AG04450 (cell line): ENCODE measurements around the gene ZFYVE28. TPM values are rescaled to one million over a fixed set of nuclear protein-coding genes. Genes with fewer than 3 reads are reported as not detected.

Experiments
- CTCF ChIA-PET: fragments of 300-600, 350-600 bp; formaldehyde crosslinking; extraction: SDS; loops from one replicate; lab custom pipeline; 2022; ENCODE audit warnings: antibody characterized with exemption, inconsistent platforms; lab: Charles Lee
- POLR2A ChIA-PET: fragments of 350-600 bp; formaldehyde crosslinking; extraction: SDS; loops from one replicate; lab custom pipeline; 2021; ENCODE audit warnings: antibody characterized with exemption, inconsistent platforms; lab: Yijun Ruan, JAX
- DNase-seq: peaks from one replicate; pipeline ENCODE4 v3.0.0-alpha.2; 2011; ENCODE audit warnings: low read depth, low spot score
- H3K27ac ChIP-seq: one replicate; pipeline ENCODE4 v1.5.1; 2012; ENCODE audit warnings: low read depth, low read length, control low read depth
- H3K27me3 ChIP-seq: one replicate; pipeline ENCODE4 v1.6.0; 2012; ENCODE audit warnings: low read length; ENCODE audit not compliant: control insufficient read depth, insufficient read depth
- H3K4me3 ChIP-seq: 2 replicates; pipeline ENCODE4 v1.5.1; 2011; ENCODE audit warnings: mild to moderate bottlenecking, low read depth, low read length, control low read depth
- H3K9me3 ChIP-seq: 2 replicates; pipeline ENCODE4 v1.5.1; 2012; ENCODE audit warnings: low read length; ENCODE audit not compliant: control insufficient read depth, insufficient read depth
- polyA plus RNA-seq: library from polyadenylated mRNA; depleted of rRNA; stranded (reverse); fragments of >200 nt; gene quantifications from 2 replicates; pipeline ENCODE4 v1.2.3, GENCODE V29; 2011
- TF ChIP-seq, protein P1 (sequence below): IDR thresholded peaks from 2 replicates; pipeline ENCODE4 v1.5.1; 2011; ENCODE audit warnings: low read depth, low read length, control low read depth, inconsistent platforms

ZFYVE28 gene
- polyA plus RNA-seq, 1 experiment = 2.2 TPM

DNA sequence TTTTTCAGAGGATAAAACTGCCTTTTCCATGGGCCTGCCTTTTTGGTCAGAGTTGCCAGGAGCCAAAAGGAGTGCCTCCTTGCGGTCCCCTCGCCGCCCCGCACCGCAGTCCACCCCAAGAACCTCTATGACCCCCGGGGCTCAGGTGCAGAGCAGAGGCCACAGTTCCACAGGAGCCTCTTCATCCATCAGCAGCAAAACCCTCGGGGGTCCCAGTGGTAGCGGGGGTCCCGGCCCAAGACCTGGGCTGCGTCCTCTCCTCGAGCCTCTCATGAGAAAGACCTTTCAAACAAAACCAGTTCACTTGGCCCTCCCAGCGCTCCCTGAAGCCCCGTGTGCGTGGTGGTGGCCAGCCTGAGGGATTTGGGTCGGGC is 16.8 kb downstream of the ZFYVE28 start:
- POLR2A ChIA-PET = interaction anchor here (0.6 to 0.7 kb wide), 2 partner anchors 139 to 319 kb away, joined by 3 to 4 read pairs; partner anchors contain the start of gene MXD4
- CTCF ChIA-PET = interaction anchor here (0.5 kb wide), 1 partner anchor 370 kb away, joined by 3 read pairs; no protein-coding TSS in a partner anchor

DNA sequence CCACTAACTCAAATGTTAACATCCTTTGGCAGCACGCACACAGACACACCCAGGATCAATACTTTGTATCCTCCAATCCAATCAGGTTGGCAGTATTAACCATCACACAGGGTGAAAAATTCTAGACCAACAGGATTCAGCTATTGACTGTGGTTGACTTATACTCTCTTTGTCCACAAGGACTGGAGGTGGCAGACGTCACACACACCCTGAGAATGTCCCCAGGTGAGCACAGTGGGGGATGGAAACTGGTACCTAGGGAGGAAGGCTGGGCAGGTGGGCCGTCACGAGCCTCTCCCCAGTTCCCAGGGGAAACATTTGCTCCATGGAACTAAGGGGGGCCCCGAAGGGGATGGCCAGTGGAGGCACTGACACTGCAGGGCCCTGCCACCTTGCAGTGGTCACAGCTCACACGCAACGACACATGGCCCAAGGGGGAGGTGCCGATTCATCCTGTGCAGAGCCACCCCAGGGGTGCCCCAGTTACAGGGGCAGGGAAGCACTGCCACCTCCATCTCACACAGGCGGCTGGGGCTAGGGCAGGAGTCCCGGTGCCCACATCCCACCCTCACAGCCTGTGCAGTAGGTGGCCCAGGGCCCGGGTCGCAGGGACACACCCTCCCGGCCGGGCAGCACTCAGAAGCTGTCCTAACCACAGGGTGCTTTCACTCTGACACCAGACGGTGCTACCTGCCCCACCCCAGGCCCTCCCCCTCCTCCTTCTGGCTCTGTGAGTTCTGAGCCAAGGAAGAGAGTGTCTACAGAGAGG is 17.4 kb downstream of the ZFYVE28 start:
- no peaks in the 10 kb centered on the region; the same call in 1 of the 2 replicates for H3K9me3 ChIP-seq
- DNase-seq = no peak
- no peak overlapping the region for H3K27ac ChIP-seq
- TF ChIP-seq, protein P1, sequence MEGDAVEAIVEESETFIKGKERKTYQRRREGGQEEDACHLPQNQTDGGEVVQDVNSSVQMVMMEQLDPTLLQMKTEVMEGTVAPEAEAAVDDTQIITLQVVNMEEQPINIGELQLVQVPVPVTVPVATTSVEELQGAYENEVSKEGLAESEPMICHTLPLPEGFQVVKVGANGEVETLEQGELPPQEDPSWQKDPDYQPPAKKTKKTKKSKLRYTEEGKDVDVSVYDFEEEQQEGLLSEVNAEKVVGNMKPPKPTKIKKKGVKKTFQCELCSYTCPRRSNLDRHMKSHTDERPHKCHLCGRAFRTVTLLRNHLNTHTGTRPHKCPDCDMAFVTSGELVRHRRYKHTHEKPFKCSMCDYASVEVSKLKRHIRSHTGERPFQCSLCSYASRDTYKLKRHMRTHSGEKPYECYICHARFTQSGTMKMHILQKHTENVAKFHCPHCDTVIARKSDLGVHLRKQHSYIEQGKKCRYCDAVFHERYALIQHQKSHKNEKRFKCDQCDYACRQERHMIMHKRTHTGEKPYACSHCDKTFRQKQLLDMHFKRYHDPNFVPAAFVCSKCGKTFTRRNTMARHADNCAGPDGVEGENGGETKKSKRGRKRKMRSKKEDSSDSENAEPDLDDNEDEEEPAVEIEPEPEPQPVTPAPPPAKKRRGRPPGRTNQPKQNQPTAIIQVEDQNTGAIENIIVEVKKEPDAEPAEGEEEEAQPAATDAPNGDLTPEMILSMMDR = no peak
- H3K4me3 ChIP-seq = no peak overlapping the region
- peaks cover 19% of the 10 kb centered on the region for H3K27me3 ChIP-seq
- CTCF ChIA-PET = interaction anchor here (0.5 kb wide), 1 partner anchor 370 kb away, joined by 3 read pairs; no protein-coding TSS in a partner anchor
- POLR2A ChIA-PET = interaction anchor here (0.6 kb wide), 1 partner anchor 139 kb away, joined by 3 read pairs; the partner anchor contains the start of gene MXD4

More for the DNA sequence above, 16.8 kb downstream of the ZFYVE28 start:
- H3K27ac ChIP-seq = no peak overlapping the region
- no peak overlapping the region for H3K4me3 ChIP-seq
- no peaks in the 10 kb centered on the region; the same call in 1 of the 2 replicates for H3K9me3 ChIP-seq
- TF ChIP-seq, protein P1 = no peak
- DNase-seq = no peak
- peaks cover 19% of the 10 kb centered on the region for H3K27me3 ChIP-seq

DNA sequence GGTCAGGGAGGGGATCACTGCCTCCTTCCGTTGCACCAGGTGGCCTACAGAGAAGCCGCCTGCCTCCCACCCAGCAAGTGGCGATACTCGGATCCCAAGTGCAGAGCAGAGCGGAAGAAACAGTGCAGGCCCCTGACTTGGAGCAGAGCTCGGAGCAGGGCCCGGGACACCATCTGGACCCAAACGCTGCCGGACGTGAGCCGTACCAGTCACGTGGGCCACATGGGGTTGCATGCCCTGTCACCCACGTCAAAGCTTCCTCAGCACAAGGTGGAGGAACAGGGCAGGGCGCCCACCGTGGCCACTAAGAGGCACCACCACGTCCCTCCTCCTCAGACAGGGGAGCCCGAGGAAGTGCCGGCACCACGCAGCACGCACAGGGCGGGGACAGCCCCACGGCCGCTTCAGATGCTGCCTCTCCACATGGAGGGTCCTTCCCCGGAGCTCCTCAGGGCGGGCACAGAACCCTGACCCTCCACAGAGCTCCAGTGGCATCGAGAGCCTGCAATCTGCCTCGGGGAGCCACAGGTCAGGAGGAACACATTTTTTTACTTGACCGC is 18.7 kb downstream of the ZFYVE28 start:
- DNase-seq = no peak
- ChIA-PET CTCF (no interaction called here), POLR2A (no interaction called here)
- peaks cover 22% of the 10 kb centered on the region for H3K27me3 ChIP-seq
- TF ChIP-seq, protein P1 = no peak
- H3K4me3 ChIP-seq = no peak overlapping the region
- H3K9me3 ChIP-seq = no peaks in the 10 kb centered on the region; the same call in 1 of the 2 replicates
- H3K27ac ChIP-seq = no peak overlapping the region

DNA sequence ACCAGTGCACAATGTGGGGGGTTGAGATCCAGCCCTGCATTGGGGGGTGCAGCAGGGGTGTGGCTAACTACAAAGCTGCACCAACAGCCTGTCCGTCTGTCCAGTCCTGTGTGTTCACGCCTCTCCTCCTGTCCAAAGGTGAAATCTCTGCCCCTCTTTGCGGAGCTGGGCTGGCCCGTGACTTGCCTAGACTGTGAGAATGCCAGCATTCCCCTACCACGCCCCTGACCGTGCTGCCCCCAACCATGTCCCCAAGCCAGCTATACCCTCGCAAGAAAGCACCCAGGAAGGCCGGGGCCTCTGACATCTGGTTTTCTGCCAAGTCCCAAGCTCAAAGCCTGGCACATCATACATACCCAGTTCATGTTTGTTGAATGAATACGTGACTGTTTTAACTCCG is 19.2 kb downstream of the ZFYVE28 start:
- ChIA-PET CTCF (no interaction called here), POLR2A (no interaction called here)
- DNase-seq = no peak
- Histone ChIP-seq H3K27ac (no peak overlapping the region), H3K4me3 (no peak overlapping the region), H3K27me3 (peaks cover 26% of the 10 kb centered on the region), H3K9me3 (no peaks in the 10 kb centered on the region; the same call in 1 of the 2 replicates)
- TF ChIP-seq, protein P1 = no peak
